Right hindlimb (tissue), 1 donor: ENCODE measurements around the gene PCDHA8.
"Not testable (repeated sequence)": the region's sequence is repeated elsewhere in the genome, so short reads cannot be mapped to it uniquely, and the experiment has no call there.

Experiments used
- DNase-seq: peaks from one replicate; pipeline ENCODE4 v3.0.0-alpha.2; 2018

The PCDHA8 gene

DNA sequence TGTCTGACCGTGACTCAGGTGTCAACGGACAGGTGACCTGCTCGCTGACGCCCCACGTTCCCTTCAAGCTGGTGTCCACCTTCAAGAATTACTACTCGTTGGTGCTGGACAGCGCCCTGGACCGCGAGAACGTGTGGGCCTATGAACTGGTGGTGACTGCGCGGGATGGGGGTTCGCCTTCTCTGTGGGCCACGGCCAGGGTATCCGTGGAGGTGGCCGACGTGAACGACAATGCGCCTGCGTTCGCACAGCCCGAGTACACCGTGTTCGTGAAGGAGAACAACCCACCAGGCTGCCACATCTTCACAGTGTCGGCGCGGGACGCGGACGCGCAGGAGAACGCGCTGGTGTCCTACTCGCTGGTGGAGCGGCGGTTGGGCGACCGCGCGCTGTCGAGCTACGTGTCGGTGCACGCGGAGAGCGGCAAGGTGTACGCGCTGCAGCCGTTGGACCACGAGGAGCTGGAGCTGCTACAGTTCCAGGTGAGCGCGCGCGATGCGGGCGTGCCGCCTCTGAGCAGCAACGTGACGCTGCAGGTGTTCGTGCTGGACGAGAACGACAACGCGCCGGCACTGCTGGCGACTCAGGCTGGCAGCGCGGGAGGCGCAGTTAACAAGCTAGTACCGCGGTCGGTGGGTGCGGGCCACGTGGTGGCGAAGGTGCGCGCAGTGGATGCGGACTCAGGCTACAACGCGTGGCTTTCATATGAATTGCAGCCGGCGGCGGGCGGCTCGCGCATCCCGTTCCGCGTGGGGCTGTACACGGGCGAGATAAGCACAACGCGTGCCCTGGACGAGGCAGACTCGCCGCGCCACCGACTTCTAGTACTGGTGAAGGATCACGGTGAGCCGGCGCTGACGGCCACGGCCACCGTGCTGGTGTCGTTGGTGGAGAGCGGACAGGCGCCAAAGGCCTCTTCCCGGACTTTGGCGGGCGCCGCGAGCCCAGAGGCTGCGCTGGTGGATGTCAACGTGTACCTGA is 29.5 kb downstream of the PCDHA8 start:
- no peak for DNase-seq

DNA sequence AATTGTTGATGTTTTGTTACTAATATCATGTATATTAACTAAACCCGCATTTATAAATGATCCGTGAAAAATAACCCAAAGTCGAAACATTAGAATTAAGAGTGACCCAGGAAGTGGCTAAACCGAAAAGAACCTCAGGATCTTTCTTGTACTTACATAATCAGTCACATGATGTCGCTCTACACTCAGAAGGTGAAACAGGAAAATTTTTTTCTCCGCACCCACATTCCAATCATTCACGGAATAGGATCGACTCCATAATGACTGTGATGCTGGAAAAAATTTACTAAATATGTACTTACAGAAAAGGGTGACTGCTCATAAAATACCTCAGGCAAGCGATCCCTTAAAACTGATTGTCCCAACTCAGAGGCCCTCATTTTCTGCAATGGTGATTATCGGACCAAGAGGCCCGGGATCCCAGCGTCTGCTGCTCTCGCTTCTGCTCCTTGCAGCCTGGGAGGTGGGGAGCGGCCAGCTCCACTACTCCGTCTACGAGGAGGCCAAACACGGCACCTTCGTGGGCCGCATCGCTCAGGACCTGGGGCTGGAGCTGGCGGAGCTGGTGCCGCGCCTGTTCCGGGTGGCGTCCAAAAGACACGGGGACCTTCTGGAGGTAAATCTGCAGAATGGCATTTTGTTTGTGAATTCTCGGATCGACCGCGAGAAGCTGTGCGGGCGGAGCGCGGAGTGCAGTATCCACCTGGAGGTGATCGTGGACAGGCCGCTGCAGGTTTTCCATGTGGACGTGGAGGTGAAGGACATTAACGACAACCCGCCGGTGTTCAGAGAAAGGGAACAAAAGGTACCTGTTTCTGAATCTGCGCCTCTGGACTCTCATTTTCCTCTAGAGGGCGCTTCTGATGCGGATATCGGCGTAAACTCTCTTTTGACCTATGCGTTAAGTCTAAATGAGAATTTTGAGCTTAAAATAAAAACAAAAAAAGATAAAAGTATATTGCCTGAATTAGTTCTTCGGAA is 34.4 kb downstream of the PCDHA8 start, which contains the start of gene PCDHA12:
TSS of gene PCDHA12 (plus strand) at position 224 of the 981 bp plus-strand sequence. CDS start at position 389, 165 bp downstream.
- no peak for DNase-seq

DNA sequence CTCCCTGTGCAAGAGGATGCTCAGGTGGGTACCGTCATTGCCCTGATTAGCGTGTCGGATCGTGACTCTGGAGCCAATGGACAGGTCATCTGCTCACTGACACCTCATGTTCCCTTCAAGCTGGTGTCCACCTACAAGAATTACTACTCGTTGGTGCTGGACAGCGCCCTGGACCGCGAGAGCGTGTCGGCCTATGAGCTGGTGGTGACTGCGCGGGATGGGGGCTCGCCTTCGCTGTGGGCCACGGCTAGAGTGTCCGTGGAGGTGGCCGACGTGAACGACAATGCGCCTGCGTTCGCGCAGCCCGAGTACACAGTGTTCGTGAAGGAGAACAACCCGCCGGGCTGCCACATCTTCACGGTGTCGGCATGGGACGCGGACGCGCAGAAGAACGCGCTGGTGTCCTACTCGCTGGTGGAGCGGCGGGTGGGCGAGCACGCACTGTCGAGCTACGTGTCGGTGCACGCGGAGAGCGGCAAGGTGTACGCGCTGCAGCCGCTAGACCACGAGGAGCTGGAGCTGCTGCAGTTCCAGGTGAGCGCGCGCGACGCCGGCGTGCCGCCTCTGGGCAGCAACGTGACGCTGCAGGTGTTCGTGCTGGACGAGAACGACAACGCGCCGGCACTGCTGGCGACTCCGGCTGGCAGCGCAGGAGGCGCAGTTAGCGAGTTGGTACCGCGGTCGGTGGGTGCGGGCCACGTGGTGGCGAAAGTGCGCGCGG is 35.7 kb downstream of the PCDHA8 start:
- DNase-seq = not testable (repeated sequence)

DNA sequence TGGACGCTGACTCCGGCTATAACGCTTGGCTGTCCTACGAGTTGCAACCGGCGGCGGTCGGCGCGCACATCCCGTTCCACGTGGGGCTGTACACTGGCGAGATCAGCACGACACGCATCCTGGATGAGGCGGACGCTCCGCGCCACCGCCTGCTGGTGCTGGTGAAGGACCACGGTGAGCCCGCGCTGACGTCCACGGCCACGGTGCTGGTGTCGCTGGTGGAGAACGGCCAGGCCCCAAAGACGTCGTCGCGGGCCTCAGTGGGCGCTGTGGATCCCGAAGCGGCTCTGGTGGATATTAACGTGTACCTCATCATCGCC is 36.2 kb downstream of the PCDHA8 start:
- DNase-seq = no peak

DNA sequence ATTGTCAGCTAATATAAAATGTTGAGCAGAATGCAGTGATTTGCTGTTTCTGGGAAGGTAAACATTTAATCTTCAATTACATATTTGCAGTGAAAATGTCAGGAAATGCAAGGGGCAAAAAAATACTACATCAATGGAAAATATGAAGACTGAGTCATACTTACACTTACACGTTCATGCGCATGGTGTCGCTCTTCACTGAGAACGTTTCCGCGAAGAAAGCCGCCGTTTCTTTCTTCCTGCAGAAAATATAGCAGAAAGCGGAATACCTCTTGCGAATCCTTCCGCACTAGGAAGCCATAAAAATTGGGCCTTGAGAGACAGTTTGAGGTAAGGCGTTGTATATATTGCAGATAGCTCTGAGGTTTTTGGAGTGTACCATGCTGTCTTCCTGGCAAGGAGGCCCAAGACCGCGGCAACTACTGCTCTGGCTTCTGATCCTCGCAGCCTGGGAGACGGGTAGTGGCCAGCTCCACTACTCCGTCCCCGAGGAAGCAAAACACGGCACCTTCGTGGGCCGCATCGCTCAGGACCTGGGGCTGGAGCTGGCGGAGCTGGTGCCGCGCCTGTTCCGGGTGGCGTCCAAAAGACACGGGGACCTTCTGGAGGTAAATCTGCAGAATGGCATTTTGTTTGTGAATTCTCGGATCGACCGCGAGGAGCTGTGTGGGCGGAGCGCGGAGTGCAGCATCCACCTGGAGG is 41.1 kb downstream of the PCDHA8 start, which contains the start of gene PCDHA13:
TSS of gene PCDHA13 (plus strand) at position 236 of the 702 bp plus-strand sequence. CDS start at position 381, 145 bp downstream.
- DNase-seq = no peak

DNA sequence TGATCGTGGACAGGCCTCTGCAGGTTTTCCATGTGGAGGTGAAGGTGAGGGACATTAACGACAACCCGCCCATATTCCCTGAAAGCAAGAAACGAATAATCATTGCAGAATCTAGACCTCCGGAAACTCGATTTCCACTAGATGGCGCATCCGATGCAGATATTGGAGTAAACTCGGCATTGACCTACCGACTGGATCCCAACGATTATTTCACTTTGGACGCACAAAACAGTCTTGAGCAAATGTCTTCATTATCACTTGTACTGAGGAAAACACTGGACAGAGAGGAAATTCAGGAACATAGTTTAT is 41.6 kb downstream of the PCDHA8 start:
- DNase-seq = no peak

DNA sequence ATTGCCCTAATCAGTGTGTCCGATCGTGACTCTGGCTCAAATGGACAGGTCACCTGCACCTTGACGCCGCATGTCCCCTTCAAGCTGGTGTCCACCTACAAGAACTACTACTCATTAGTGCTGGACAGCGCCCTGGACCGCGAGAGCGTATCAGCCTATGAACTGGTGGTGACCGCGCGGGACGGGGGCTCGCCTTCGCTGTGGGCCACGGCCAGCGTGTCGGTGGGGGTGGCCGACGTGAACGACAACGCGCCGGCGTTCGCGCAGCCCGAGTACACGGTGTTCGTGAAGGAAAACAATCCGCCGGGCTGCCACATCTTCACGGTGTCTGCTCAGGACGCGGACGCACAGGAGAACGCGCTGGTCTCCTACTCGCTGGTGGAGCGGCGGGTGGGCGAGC is 42.4 kb downstream of the PCDHA8 start:
- DNase-seq = no peak

DNA sequence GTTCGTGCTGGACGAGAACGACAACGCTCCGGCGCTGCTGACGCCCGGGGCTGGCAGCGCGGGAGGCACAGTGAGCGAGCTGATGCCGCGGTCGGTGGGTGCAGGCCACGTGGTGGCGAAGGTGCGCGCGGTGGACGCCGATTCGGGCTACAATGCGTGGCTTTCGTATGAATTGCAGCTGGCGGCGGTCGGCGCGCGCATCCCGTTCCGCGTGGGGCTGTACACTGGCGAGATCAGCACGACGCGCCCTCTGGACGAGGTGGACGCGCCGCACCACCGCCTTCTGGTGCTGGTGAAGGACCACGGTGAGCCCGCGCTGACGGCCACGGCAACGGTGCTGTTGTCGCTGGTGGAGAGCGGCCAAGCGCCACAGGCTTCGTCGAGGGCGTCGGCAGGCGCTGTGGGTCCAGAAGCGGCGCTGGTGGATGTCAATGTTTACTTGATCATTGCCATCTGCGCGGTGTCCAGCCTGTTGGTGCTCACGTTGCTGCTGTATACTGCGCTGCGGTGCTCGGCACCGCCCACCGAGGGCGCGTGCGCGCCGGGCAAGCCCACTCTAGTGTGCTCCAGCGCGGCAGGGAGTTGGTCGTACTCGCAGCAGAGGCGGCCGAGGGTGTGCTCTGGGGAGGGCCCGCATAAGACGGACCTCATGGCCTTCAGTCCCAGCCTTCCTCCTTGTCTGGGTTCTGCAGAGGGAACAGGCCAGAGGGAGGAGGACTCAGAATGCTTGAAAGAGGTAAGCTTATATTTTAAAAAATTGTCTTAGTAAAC is 43.1 kb downstream of the PCDHA8 start:
- no peak for DNase-seq
